Measurements from ENCODE around the gene SMAD6. TPM values are rescaled to one million over a fixed set of nuclear protein-coding genes. Genes with fewer than 3 reads are reported as not detected.
A peak's percentile ranks its signal among the peaks of the same experiment; 100 is the strongest.

SMAD6 gene
- total RNA-seq, 1 experiment from 2014 or later: 6.6 TPM

GRCh38 chr15:66830823-66831222, 128.8 kb downstream of the SMAD6 start:
- Histone ChIP-seq H3K9me2 (ENCODE audit: insufficient read depth) (no peaks in the 10 kb centered on the region), H4K20me1 (ENCODE audit: insufficient read depth) (no peaks in the 10 kb centered on the region), H3K4me1 (ENCODE audit: control insufficient read depth in 1 of 2, insufficient read depth in 2 of 2, low read length in 2 of 2) (peaks cover 8 to 34% of the 10 kb centered on the region in 2 experiments; a peak in 3 of 4 replicates), H3K27me3 (ENCODE audit: insufficient read depth, low read length) (no peaks in the 10 kb centered on the region), H3K4me3 (replicated peaks in 1 of 2; ENCODE audit: low read depth in 1 of 2, low read length in 2 of 2) (no peak overlapping the region), H2AFZ (ENCODE audit: low read depth, low read length, poor library complexity, severe bottlenecking) (no peak overlapping the region), H3K4me2 (ENCODE audit: low read length) (peak overlapping the region; percentile 50), H3K9me3 (ENCODE audit: control insufficient read depth in 1 of 2, insufficient read depth in 1 of 2, low read depth in 1 of 2, low read length in 2 of 2) (no peaks in the 10 kb centered on the region), H3K9ac (ENCODE audit: low read length) (no peak overlapping the region), H3K27ac (ENCODE audit: low read depth, low read length) (no peak overlapping the region), H3K79me2 (ENCODE audit: insufficient read depth, low read length) (no peaks in the 10 kb centered on the region), H3K36me3 (ENCODE audit: control insufficient read depth in 1 of 2, insufficient read depth in 2 of 2, low read length in 2 of 2) (0 out of 4 replicates have a peak, but pooled peaks cover 0 to 2% of the 10 kb centered on the region in 2 experiments)
- DNase-seq (ENCODE audit: low read depth, low spot score) (no peak), ATAC-seq (no peak)
- POLR2A ChIA-PET: interaction anchor here (1.5 kb wide), 1 partner anchor 20 kb away, joined by 3 read pairs; no protein-coding TSS in a partner anchor
- RAD21 ChIA-PET (ENCODE audit: low non-redundant PET in 1 of 2, low total read pairs in 2 of 2, uncharacterized antibody in 2 of 2, unreplicated experiment in 2 of 2): no interaction called here
- TF ChIP-seq CEBPB (IDR thresholded peaks at IDR 0.05; ENCODE audit: low read depth): no peak
- TF ChIP-seq RAD21 (IDR thresholded peaks at IDR 0.05; ENCODE audit: low read depth): no peak
- TF ChIP-seq ELF1 (IDR thresholded peaks at IDR 0.05; ENCODE audit: borderline replicate concordance, low read depth): no peak
- no peak for TF ChIP-seq POLR2A (IDR thresholded peaks at IDR 0.05; ENCODE audit: borderline replicate concordance, extremely low read depth, insufficient read depth, insufficient read length)
- no peak for TF ChIP-seq JUND (IDR thresholded peaks at IDR 0.05)
- no peak for TF ChIP-seq EZH2phosphoT487 (IDR thresholded peaks at IDR 0.05; ENCODE audit: borderline replicate concordance)
- TF ChIP-seq CTCF (IDR thresholded peaks at IDR 0.05 in 2 of 3, conservative IDR thresholded peaks at IDR 0.05 in 1 of 3; ENCODE audit: borderline replicate concordance in 1 of 3, insufficient read depth in 1 of 3, low read depth in 2 of 3, low read length in 2 of 3): no peak
- intact Hi-C loops (cut with micrococcal nuclease): no loop called here
- CTCF ChIA-PET: no interaction called here
- no TSS peak for BruUV-seq (replicated peaks)

- intact Hi-C loops (cut with micrococcal nuclease): no loop called here
- H3K36me3 ChIP-seq (ENCODE audit: control insufficient read depth in 1 of 2, insufficient read depth in 2 of 2, low read length in 2 of 2): 0 out of 4 replicates have a peak, but pooled peaks cover 0 to 2% of the 10 kb centered on the region in 2 experiments
- DNase-seq (ENCODE audit: low read depth, low spot score): no peak
- RAD21 ChIA-PET (ENCODE audit: low non-redundant PET in 1 of 2, low total read pairs in 2 of 2, uncharacterized antibody in 2 of 2, unreplicated experiment in 2 of 2): no interaction called here
- H4K20me1 ChIP-seq (ENCODE audit: insufficient read depth): no peaks in the 10 kb centered on the region
- no peak for ATAC-seq
- H2AFZ ChIP-seq (ENCODE audit: low read depth, low read length, poor library complexity, severe bottlenecking): no peak overlapping the region
- no peak overlapping the region for H3K27ac ChIP-seq (ENCODE audit: low read depth, low read length)
- no peaks in the 10 kb centered on the region for H3K27me3 ChIP-seq (ENCODE audit: insufficient read depth, low read length)
- no peak overlapping the region for H3K9ac ChIP-seq (ENCODE audit: low read length)
- H3K9me2 ChIP-seq (ENCODE audit: insufficient read depth): no peaks in the 10 kb centered on the region
- POLR2A ChIA-PET: interaction anchor here (1.5 kb wide), 1 partner anchor 20 kb away, joined by 3 read pairs; no protein-coding TSS in a partner anchor
- no peaks in the 10 kb centered on the region for H3K9me3 ChIP-seq (ENCODE audit: control insufficient read depth in 1 of 2, insufficient read depth in 1 of 2, low read depth in 1 of 2, low read length in 2 of 2)
- no peak overlapping the region for H3K4me3 ChIP-seq (replicated peaks in 1 of 2; ENCODE audit: low read depth in 1 of 2, low read length in 2 of 2)
- H3K79me2 ChIP-seq (ENCODE audit: insufficient read depth, low read length): no peaks in the 10 kb centered on the region
- CTCF ChIA-PET: no interaction called here
- H3K4me2 ChIP-seq (ENCODE audit: low read length): no peak overlapping the region
- BruUV-seq (replicated peaks): no TSS peak
- H3K4me1 ChIP-seq (ENCODE audit: control insufficient read depth in 1 of 2, insufficient read depth in 2 of 2, low read length in 2 of 2): peaks cover 8 to 39% of the 10 kb centered on the region in 2 experiments
- TF ChIP-seq RAD21 (IDR thresholded peaks at IDR 0.05; ENCODE audit: low read depth) (no peak), CBX3 (IDR thresholded peaks at IDR 0.05; ENCODE audit: low read depth) (no peak), ZFX (IDR thresholded peaks at IDR 0.05) (no peak), POLR2AphosphoS5 (IDR thresholded peaks at IDR 0.05; ENCODE audit: low read depth, low read length) (no peak), TCF7L2 (IDR thresholded peaks at IDR 0.05; ENCODE audit: borderline replicate concordance, extremely low read depth, insufficient read depth, insufficient read length) (no peak), SRF (IDR thresholded peaks at IDR 0.05; ENCODE audit: low read depth) (no peak), ZNF274 (IDR thresholded peaks at IDR 0.05; ENCODE audit: low read depth, low read length) (no peak), FOSL1 (IDR thresholded peaks at IDR 0.05; ENCODE audit: low read depth) (no peak), ELF1 (IDR thresholded peaks at IDR 0.05; ENCODE audit: borderline replicate concordance, low read depth) (no peak), CTCF (IDR thresholded peaks at IDR 0.05 in 2 of 3, conservative IDR thresholded peaks at IDR 0.05 in 1 of 3; ENCODE audit: borderline replicate concordance in 1 of 3, insufficient read depth in 1 of 3, low read depth in 2 of 3, low read length in 2 of 3) (no peak), MAX (IDR thresholded peaks at IDR 0.05) (no peak), EZH2phosphoT487 (IDR thresholded peaks at IDR 0.05; ENCODE audit: borderline replicate concordance) (no peak), SIN3A (IDR thresholded peaks at IDR 0.05; ENCODE audit: low read depth) (no peak), POLR2A (IDR thresholded peaks at IDR 0.05; ENCODE audit: borderline replicate concordance, extremely low read depth, insufficient read depth, insufficient read length) (no peak)
Measured at GRCh38 chr15:66831289-66831688, 129.3 kb downstream of the SMAD6 start.

All from HCT116 (cell line).